ENCODE results near the gene WDPCP.
"Not testable (repeated sequence)": the region's sequence is repeated elsewhere in the genome, so short reads cannot be mapped to it uniquely, and the experiment has no call there.

DNA sequence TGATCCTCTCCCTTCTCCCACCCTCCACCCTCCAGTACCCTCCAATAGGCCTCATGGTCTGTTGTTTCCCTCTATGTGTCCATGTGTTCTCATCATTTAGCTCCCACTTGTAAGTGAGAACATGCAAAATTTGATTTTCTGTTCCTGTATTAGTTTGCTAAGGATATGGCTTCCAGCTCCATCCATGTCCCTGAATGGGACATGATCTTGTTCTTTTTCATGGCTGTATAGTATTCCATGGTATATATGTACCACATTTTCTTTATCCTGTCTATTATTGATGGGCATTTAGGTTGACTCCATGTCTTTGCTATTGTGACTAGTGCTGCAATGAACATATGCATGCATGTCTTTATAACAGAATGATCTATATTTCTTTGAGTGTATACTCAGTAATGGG, 451.6 kb downstream of the WDPCP start:
- not testable (repeated sequence) for TF ChIP-seq POLR2A (IDR thresholded peaks at IDR 0.05)
- TF ChIP-seq, protein P1, sequence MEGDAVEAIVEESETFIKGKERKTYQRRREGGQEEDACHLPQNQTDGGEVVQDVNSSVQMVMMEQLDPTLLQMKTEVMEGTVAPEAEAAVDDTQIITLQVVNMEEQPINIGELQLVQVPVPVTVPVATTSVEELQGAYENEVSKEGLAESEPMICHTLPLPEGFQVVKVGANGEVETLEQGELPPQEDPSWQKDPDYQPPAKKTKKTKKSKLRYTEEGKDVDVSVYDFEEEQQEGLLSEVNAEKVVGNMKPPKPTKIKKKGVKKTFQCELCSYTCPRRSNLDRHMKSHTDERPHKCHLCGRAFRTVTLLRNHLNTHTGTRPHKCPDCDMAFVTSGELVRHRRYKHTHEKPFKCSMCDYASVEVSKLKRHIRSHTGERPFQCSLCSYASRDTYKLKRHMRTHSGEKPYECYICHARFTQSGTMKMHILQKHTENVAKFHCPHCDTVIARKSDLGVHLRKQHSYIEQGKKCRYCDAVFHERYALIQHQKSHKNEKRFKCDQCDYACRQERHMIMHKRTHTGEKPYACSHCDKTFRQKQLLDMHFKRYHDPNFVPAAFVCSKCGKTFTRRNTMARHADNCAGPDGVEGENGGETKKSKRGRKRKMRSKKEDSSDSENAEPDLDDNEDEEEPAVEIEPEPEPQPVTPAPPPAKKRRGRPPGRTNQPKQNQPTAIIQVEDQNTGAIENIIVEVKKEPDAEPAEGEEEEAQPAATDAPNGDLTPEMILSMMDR (IDR thresholded peaks at IDR 0.05): not testable (repeated sequence)

Measured in vagina (tissue), 2 donors.